ENCODE measurements around the gene SETD1A.

The SETD1A gene

GRCh38 chr16:30980434-30980833 lies 22.9 kb downstream of the SETD1A start:
- DNase-seq, result no peak

- DNase-seq, result no peak
These were observed 23.4 kb downstream of the SETD1A start for GRCh38 chr16:30980959-30981358.

- DNase-seq, result no peak
These were observed 25.2 kb downstream of the SETD1A start for GRCh38 chr16:30982548-30983288.

- DNase-seq, result no peak
These were observed 25.8 kb downstream of the SETD1A start for GRCh38 chr16:30983289-30983889.

- no peak for DNase-seq
These were observed 26.5 kb downstream of the SETD1A start for GRCh38 chr16:30983898-30984610.

GRCh38 chr16:30984669-30985400 lies 27.3 kb downstream of the SETD1A start, which contains the start of gene HSD3B7:
Gene HSD3B7, plus strand, starts transcription at chr16:30985207. Its CDS starts 452 bp downstream, at chr16:30985659.
- peak in 50 of 51 donors; percentile 8 to 87 (median 58) for DNase-seq

- peak in 1 of 51 donors; percentile 6 for DNase-seq
These were observed 28.0 kb downstream of the SETD1A start for GRCh38 chr16:30985401-30986128.

GRCh38 chr16:30986129-30986991 lies 28.8 kb downstream of the SETD1A start:
- DNase-seq, result no peak

GRCh38 chr16:30987581-30988190 lies 30.1 kb downstream of the SETD1A start:
- no peak for DNase-seq

- DNase-seq, result no peak
These were observed 32.0 kb downstream of the SETD1A start for GRCh38 chr16:30989469-30990047.

GRCh38 chr16:30990105-30990504 lies 32.6 kb downstream of the SETD1A start:
- no peak for DNase-seq

GRCh38 chr16:30991052-30991451 lies 33.5 kb downstream of the SETD1A start:
- DNase-seq, result no peak

GRCh38 chr16:30992276-30992780 lies 34.8 kb downstream of the SETD1A start:
- DNase-seq, result no peak

- no peak for DNase-seq
These were observed 35.6 kb downstream of the SETD1A start for GRCh38 chr16:30992931-30993816.

GRCh38 chr16:30995927-30996323 lies 38.4 kb downstream of the SETD1A start:
- DNase-seq, result no peak

GRCh38 chr16:30996324-30996984 lies 38.9 kb downstream of the SETD1A start:
- DNase-seq, result no peak

All from hypothalamus (tissue), 51 donors.